ENCODE measurements around the gene DCP1B. TPM values are rescaled to one million over a fixed set of nuclear protein-coding genes. Genes with fewer than 3 reads are reported as not detected.

DCP1B gene
- total RNA-seq, 1 donor from 2014 or later: 21.2 TPM

DNA sequence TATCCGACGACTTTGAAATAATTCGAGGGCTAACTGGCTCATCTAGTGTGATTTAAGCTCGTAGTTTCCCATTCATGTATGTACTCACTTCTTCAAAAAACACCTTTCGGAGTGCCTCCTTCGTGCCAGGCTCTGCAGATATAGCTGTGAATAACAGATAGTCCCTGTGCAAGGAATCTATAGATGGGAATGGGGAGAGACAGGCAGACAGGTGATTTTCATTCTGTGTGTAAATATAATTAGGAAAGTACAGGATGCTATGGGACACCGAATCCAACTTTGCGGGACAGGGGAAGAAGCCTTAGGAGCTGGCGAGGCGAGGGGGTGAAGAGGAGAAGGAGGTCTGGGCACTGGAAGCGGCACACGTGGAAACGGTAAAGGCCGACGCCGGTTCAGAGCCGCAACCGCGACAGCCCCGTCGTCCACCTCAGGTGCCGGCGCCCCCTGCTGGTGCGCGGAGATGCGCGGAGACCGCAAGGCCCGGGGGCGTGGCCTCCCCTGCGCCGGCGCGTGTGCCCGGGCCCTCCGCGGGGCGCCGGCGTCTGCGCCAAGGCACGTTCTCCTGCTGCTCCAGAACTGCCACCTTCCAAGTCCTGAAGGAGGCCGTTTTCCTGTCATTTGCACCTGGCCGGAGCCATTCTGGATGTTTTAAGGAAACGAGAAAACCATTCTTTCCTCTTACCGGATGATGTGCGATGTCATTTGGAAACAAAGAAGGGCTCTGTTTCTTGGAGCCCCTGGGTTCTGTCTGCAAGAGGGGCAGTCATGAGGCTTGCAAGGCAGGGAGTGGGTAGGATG is 30.6 kb upstream of the DCP1B start:
- TF ChIP-seq, protein P1, sequence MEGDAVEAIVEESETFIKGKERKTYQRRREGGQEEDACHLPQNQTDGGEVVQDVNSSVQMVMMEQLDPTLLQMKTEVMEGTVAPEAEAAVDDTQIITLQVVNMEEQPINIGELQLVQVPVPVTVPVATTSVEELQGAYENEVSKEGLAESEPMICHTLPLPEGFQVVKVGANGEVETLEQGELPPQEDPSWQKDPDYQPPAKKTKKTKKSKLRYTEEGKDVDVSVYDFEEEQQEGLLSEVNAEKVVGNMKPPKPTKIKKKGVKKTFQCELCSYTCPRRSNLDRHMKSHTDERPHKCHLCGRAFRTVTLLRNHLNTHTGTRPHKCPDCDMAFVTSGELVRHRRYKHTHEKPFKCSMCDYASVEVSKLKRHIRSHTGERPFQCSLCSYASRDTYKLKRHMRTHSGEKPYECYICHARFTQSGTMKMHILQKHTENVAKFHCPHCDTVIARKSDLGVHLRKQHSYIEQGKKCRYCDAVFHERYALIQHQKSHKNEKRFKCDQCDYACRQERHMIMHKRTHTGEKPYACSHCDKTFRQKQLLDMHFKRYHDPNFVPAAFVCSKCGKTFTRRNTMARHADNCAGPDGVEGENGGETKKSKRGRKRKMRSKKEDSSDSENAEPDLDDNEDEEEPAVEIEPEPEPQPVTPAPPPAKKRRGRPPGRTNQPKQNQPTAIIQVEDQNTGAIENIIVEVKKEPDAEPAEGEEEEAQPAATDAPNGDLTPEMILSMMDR (conservative IDR thresholded peaks at IDR 0.05; ENCODE audit: low read depth, low read length): peak; percentile 78
- H3K4me3 ChIP-seq (ENCODE audit: low read depth, low read length): peak overlapping the region; percentile 40
- no peak for DNase-seq (ENCODE audit: low read depth)

DNA sequence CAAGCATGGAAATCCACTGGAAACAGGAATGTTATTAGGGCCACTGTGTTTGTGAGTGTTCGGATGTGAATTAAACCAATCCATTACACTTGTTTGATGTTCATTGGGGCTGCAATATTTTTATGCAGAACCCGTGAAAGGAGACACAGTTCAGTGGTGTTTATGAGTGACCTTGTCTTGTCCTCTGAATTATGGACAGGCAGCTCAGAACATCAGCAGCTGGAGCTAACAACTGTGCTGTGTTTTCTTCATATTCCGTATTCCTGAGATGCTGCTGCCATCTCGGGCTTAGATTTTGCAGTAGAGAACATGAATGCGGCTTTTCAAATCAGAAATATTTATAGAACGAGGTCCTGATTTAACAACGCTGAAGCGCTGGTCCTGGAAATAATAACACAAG is 28.2 kb upstream of the DCP1B start:
- TF ChIP-seq, protein P1 (conservative IDR thresholded peaks at IDR 0.05; ENCODE audit: low read depth, low read length): no peak
- H3K4me3 ChIP-seq (ENCODE audit: low read depth, low read length): no peak overlapping the region
- no peak for DNase-seq (ENCODE audit: low read depth)

DNA sequence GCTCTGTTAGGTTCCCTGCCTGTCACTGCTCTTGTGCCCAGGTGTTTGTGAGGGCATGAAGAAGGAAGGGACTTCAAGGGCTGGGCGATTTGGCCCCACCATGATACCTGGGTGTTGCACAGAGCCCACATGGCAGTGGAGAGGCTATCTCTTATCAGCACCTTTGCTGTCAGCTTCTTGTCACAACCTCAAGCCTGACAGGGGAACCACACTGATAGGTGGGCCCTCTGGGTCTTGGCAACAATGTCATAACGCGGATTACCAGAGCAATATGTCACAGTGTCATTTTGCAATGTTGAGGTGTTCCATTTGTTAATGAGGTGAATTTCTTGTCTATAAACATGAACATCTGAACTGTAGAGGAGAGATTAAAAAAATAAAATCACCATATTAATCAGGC is 25.6 kb upstream of the DCP1B start:
- no peak overlapping the region for H3K4me3 ChIP-seq (ENCODE audit: low read depth, low read length)
- TF ChIP-seq, protein P1 (conservative IDR thresholded peaks at IDR 0.05; ENCODE audit: low read depth, low read length): no peak
- no peak for DNase-seq (ENCODE audit: low read depth)

DNA sequence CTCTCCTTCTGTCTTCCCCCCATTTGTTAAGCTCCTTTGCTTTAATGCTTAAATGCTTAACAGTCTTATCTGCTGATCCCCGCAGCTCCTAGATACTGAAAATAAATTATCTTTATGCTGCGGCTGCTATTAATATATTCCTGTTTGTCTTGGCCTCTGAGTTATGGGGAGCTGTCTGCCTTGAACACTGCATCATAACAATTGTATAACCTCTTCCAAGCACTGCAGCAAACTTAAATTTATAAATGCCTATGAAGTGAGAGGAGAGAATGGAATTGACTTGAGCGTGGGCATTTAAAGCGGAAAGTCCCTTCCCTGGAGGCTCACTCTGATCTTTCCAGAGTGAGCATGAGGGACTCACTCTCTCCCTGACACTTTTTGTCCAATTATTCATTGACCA is 23.1 kb upstream of the DCP1B start:
- H3K4me3 ChIP-seq (ENCODE audit: low read depth, low read length): no peak overlapping the region
- no peak for DNase-seq (ENCODE audit: low read depth)
- TF ChIP-seq, protein P1 (conservative IDR thresholded peaks at IDR 0.05; ENCODE audit: low read depth, low read length): no peak

DNA sequence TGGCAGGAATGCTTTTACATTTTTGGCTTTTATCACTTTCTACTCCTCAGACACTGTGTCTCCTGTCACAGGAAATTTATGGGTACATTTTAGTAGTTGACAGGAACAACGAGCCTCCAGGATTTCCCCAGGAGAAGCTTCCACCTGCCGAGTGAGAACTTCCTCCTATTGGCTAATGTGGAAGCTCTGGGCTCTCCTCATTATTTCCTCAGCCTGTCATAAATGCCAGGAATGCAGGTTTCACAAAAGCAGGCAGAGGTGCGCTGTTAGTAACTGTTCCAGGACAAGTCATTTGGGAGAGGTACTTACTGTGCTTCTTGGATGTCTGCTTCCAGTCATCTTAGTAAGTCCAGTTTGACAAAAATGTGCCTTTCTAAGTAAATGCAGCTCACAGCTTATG is 19.1 kb upstream of the DCP1B start:
- no peak overlapping the region for H3K4me3 ChIP-seq (ENCODE audit: low read depth, low read length)
- TF ChIP-seq, protein P1 (conservative IDR thresholded peaks at IDR 0.05; ENCODE audit: low read depth, low read length): no peak
- no peak for DNase-seq (ENCODE audit: low read depth)

DNA sequence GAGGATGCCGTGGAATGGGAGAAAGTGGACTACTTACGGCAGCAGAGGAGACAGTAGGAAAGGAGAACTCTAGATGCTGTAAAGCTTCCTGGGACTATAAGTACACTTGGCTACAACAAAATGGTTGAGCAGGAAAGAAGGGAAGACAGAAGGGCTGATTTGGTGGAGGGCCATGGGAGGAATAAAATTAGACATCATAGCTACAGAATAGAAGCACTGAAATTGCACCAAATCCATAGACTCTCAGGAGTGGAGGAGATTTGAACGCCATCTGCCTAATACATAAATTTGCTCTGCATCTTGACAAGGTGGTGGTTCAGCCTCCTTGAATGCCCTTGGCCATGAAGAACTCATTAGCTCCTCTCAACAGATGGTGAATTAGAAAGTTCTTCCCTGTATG is 16.3 kb upstream of the DCP1B start:
- DNase-seq (ENCODE audit: low read depth): no peak
- TF ChIP-seq, protein P1 (conservative IDR thresholded peaks at IDR 0.05; ENCODE audit: low read depth, low read length): no peak
- H3K4me3 ChIP-seq (ENCODE audit: low read depth, low read length): no peak overlapping the region

DNA sequence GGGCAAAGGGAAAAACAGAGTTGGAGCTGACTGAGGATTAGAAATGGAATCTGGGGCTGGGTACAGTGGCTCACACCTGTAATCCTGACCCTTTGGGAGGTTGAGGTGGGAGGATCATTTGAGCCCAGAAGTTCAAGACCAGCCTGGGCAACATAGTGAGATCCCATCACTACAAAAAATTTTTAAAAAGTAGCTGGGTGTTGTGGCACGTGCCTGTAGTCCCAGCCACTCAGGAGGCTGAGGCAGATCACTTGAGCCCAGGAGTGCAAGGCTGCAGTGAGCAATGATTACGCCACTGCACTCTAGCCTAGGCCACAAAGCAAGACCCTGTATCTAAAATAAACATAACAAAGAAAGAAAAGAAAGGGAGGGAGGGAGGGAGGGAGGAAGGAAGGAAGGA is 14.9 kb upstream of the DCP1B start:
- TF ChIP-seq, protein P1 (conservative IDR thresholded peaks at IDR 0.05; ENCODE audit: low read depth, low read length): no peak
- no peak overlapping the region for H3K4me3 ChIP-seq (ENCODE audit: low read depth, low read length)

More for the DNA sequence above, 14.9 kb upstream of the DCP1B start:
- no peak for DNase-seq (ENCODE audit: low read depth)
